Right atrium auricular region (tissue), 2 donors: ENCODE measurements around the gene SP8. TPM values are rescaled to one million over a fixed set of nuclear protein-coding genes. Genes with fewer than 3 reads are reported as not detected.

Experiments
- DNase-seq: peaks from one replicate; pipeline ENCODE4 v3.0.0-alpha.2; 2019; ENCODE audit warnings: low spot score
- H3K27ac ChIP-seq, 2 donors: fragments of 200-600 bp; sonication (generic); 1 replicate in 1 of 2; 2 replicates in 1 of 2; pipeline ENCODE4 v1.5.1; 2016 to 2019
- H3K27me3 ChIP-seq, 2 donors: fragments of 200-600 bp; sonication (generic); one replicate each; pipeline versions ENCODE4 v1.5.1 to v1.6.0; 2017 to 2019
- H3K36me3 ChIP-seq: fragments of 200-600 bp; sonication (generic); one replicate; pipeline ENCODE4 v1.5.1; 2016
- H3K4me1 ChIP-seq, 2 donors: fragments of 200-600 bp; sonication (generic); one replicate each; pipeline versions ENCODE4 v1.5.1 to v1.6.0; 2017 to 2019
- H3K4me3 ChIP-seq, 2 donors: fragments of 200-600 bp; sonication (generic); 1 replicate in 1 of 2; 2 replicates in 1 of 2; pipeline ENCODE4 v1.5.1; 2017 to 2019; ENCODE audit warnings: mild to moderate bottlenecking in 1 of 2, moderate library complexity in 1 of 2
- H3K9me3 ChIP-seq, 2 donors: fragments of 200-600 bp; sonication (generic); one replicate each; pipeline ENCODE4 v1.5.1; 2019
- total RNA-seq, 2 donors: library from RNA; depleted of rRNA; stranded (reverse); fragments of >200 nt; gene quantifications; one replicate each; pipeline ENCODE4 v1.1.0, GENCODE V29; 2016
- TF ChIP-seq, protein P1 (sequence below), 2 donors: fragments of 200-600 bp; sonication (generic); IDR thresholded peaks; one replicate each; pipeline ENCODE4 v1.5.1; 2019; ENCODE audit warnings: antibody characterized with exemption in 2 of 2

The SP8 gene
- total RNA-seq, 2 donors from 2014 or later, result not detected

DNA sequence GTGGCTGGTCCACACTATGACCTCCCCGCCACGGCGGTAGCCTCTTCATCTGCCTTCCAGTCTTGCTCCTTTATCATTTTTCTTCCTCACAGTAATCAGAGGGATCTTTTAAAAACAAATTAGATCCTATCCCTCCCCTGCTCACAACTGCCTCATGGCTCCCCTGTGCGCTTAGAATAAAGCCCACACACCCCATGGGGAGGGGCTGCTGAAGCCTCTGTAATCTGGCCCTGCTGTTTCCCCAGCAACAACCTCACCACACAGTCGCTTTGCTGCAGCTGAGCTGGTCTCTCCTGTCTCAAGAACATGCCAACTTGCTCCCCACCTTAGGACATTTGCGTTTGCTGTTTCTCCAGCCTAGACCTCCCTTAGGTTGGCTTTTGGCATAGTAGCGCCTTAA, 41.0 kb downstream of the SP8 start:
- Histone ChIP-seq H3K27me3 (no peaks in the 10 kb centered on the region), H3K9me3 (no peaks in the 10 kb centered on the region), H3K4me1 (no peaks in the 10 kb centered on the region), H3K27ac (no peak overlapping the region), H3K4me3 (no peak overlapping the region), H3K36me3 (no peaks in the 10 kb centered on the region)
- TF ChIP-seq, protein P1, sequence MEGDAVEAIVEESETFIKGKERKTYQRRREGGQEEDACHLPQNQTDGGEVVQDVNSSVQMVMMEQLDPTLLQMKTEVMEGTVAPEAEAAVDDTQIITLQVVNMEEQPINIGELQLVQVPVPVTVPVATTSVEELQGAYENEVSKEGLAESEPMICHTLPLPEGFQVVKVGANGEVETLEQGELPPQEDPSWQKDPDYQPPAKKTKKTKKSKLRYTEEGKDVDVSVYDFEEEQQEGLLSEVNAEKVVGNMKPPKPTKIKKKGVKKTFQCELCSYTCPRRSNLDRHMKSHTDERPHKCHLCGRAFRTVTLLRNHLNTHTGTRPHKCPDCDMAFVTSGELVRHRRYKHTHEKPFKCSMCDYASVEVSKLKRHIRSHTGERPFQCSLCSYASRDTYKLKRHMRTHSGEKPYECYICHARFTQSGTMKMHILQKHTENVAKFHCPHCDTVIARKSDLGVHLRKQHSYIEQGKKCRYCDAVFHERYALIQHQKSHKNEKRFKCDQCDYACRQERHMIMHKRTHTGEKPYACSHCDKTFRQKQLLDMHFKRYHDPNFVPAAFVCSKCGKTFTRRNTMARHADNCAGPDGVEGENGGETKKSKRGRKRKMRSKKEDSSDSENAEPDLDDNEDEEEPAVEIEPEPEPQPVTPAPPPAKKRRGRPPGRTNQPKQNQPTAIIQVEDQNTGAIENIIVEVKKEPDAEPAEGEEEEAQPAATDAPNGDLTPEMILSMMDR (IDR thresholded peaks at IDR 0.05), result no peak
- no peak for DNase-seq

DNA sequence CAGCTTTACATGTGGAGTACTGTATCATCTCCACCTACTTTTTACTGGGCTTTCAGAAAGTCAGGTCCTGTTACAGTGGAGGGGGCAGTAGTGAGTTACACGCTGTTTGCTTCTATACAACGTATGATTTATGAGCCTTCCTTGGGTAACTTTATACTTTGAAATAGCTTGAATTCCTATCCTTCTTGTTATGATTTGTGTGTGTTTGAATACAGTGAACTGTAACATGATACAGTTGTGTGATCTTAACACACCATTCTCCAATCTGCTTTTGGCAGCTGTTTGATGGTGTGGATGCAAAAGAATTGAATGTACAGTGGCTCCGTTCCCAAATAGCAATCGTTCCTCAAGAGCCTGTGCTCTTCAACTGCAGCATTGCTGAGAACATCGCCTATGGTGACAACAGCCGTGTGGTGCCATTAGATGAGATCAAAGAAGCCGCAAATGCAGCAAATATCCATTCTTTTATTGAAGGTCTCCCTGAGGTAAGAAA, 41.7 kb downstream of the SP8 start:
- H3K27me3 ChIP-seq, result no peaks in the 10 kb centered on the region
- DNase-seq, result no peak
- H3K4me1 ChIP-seq, result no peaks in the 10 kb centered on the region
- H3K4me3 ChIP-seq, result no peak overlapping the region
- TF ChIP-seq, protein P1 (IDR thresholded peaks at IDR 0.05), result no peak
- H3K9me3 ChIP-seq, result no peaks in the 10 kb centered on the region
- no peaks in the 10 kb centered on the region for H3K36me3 ChIP-seq
- no peak overlapping the region for H3K27ac ChIP-seq

DNA sequence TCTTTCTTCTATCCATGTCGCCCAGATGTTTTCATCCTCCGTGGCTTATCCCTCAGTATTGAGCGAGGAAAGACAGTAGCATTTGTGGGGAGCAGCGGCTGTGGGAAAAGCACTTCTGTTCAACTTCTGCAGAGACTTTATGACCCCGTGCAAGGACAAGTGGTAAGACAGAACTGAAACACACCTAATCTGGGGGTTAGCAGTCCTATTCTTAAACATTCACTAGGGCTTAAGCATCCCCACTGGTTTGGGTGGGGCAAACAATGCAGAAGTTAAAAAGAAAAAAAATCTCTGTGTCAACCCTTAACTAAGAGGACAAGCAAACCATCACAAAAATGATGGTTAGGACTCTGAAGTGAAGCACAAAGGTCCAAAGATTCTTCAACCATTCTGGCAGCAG, 43.8 kb downstream of the SP8 start:
- no peak overlapping the region for H3K27ac ChIP-seq
- no peak for DNase-seq

DNA sequence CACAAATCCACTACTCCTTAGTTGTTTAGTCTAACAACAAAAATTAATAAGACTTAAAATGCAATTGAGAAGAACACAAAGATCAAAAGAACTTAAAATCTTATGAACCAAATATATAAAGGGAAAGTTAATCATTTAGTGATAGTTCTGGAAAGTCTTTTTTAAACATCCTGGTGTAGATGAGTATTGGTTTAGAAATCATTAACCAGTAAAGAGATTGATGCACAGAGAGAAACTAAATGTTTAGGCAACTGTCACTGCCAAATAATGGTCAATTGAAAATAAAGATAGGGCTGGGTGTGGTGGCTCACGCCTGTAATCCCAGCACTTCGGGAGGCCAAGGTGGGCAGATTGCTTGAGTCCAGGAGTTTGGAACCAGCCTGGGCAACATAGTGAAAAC, 44.9 kb downstream of the SP8 start:
- H3K27ac ChIP-seq, result no peak overlapping the region
- TF ChIP-seq, protein P1 (IDR thresholded peaks at IDR 0.05), result no peak
- no peaks in the 10 kb centered on the region for H3K36me3 ChIP-seq
- DNase-seq, result no peak
- no peaks in the 10 kb centered on the region for H3K4me1 ChIP-seq
- H3K4me3 ChIP-seq, result no peak overlapping the region
- no peaks in the 10 kb centered on the region for H3K27me3 ChIP-seq
- no peaks in the 10 kb centered on the region for H3K9me3 ChIP-seq

More for the DNA sequence above, 43.8 kb downstream of the SP8 start:
- H3K4me1 ChIP-seq, result no peaks in the 10 kb centered on the region
- no peaks in the 10 kb centered on the region for H3K36me3 ChIP-seq
- H3K4me3 ChIP-seq, result no peak overlapping the region
- no peaks in the 10 kb centered on the region for H3K27me3 ChIP-seq
- no peaks in the 10 kb centered on the region for H3K9me3 ChIP-seq
- TF ChIP-seq, protein P1 (IDR thresholded peaks at IDR 0.05), result no peak

DNA sequence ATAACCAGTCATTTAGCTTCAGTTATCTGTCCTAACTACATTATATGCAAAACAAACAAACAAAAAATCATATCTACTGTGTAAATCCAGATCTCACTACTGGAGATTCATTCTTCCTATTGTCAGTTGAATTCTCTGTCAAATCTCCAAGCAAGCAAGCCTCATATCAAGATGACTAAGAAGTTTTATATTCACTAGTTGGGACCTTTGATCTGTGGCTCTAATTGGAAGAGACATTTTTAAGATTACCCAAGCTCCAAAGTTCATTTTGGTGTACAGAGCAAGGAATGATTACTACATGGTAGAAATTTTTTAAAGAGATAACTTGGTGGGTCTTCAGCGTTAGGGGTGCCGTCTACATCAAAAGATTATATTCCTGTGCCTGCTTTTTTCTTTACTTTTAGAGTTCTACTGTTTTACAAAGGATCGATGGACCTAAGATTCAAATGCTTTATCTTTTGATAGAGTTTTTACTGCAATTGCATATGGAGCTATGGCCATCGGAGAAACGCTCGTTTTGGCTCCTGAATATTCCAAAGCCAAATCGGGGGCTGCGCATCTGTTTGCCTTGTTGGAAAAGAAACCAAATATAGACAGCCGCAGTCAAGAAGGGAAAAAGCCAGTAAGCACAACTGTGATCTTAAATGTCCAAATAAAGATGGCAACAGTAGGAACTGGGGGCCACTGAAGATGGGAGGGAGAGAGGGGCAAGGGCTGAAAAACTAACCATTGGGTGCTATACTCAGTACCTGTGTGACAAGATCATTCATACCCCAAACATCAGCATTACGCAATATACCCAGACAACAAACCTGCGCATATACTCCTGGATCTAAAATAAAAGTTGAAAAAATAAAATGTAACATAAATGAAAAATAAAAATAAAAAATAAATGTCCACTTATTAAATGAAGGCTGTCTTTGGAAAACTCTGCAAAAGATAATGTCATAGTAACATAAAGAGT, 47.9 kb downstream of the SP8 start:
- TF ChIP-seq, protein P1 (IDR thresholded peaks at IDR 0.05), result no peak
- H3K27ac ChIP-seq, result no peak overlapping the region
- H3K27me3 ChIP-seq, result no peaks in the 10 kb centered on the region
- no peak for DNase-seq
- H3K9me3 ChIP-seq, result no peaks in the 10 kb centered on the region
- H3K4me3 ChIP-seq, result no peak overlapping the region
- H3K36me3 ChIP-seq, result no peaks in the 10 kb centered on the region
- H3K4me1 ChIP-seq, result no peaks in the 10 kb centered on the region
